Cardiac fibroblast (primary cell): Measurements from ENCODE around the gene CENPX.
A peak's percentile ranks its signal among the peaks of the same experiment; 100 is the strongest.

Experiments
- DNase-seq, 2 donors: peaks; one replicate each; pipeline versions ENCODE4 v3.0.0 to v3.0.0-alpha.2; 2010; ENCODE audit warnings: low read depth in 2 of 2
- H3K4me3 ChIP-seq, 2 donors: replicated peaks in 1 of 2; 1 replicate in 1 of 2; 2 replicates in 1 of 2; pipeline ENCODE4 v1.5.1; 2011; ENCODE audit warnings: low read depth in 2 of 2, low read length in 2 of 2, mild to moderate bottlenecking in 2 of 2, moderate library complexity in 1 of 2
- CTCF ChIP-seq: IDR thresholded peaks from one replicate; pipeline ENCODE4 v1.5.1; 2011; ENCODE audit warnings: low read depth, mild to moderate bottlenecking, low read length, inconsistent platforms

Gene CENPX

DNA sequence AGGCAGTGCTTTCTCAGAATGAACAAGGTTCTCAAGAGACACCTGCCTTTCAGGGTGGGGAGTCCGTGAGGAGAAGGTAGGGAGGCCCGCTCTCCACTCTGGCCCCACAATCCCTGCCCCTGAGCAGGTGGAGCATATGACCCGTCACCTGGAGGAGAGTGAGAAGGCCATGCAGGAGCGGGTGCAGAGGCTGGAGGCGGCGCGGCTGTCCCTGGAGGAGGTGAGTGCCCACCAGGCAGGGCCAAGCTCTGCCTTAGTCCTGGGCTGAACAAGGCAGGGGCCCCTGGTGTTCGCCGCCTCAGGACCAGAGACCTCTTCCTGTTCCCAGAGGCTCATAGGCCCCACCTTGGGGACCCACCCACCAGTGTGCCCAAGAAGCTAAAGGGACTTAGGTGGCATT lies 6.3 kb upstream of the CENPX start:
- no peak for TF ChIP-seq CTCF
- H3K4me3 ChIP-seq: no peak overlapping the region
- no peak for DNase-seq

GRCh38 chr17:82028246-82028645 lies 5.6 kb upstream of the CENPX start:
- H3K4me3 ChIP-seq: no peak overlapping the region

DNA sequence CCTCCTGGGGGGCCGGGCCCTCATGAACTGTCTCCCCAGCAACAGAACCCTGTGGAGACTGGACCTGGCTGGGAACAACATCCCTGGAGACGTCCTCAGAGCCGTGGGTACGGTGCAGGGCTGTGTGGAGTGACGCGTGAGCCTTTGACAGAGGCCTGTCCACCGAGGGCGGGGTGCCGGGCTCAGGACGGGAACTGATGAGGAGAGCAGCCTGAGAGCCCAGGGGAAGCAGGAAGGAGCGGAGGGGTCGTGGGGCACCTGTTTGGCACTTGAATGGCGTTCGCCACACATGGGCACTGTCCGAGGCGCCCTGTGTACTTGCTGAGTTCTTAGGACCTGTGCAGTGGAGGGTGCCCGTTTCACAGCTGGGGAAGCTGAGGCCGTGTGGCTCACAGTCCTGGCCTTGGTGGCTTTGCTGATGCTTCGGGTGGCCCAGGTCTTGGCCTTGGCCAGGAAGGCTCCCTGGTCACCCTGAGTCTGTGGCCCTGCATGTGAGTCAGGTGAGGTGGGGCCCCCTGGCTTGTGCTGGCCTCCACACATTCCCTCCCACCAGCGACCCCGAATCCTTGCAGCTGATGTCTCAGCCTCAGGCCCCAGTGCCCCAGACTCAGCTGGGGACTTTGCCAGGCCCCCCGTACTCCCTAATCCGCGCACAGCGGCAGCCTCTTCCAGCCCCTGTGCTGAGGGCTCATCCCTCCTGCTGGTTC lies 2.9 kb upstream of the CENPX start:
- TF ChIP-seq CTCF: no peak
- no peak overlapping the region for H3K4me3 ChIP-seq

More at GRCh38 chr17:82028246-82028645, 5.6 kb upstream of the CENPX start:
- DNase-seq: no peak
- TF ChIP-seq CTCF: no peak

DNA sequence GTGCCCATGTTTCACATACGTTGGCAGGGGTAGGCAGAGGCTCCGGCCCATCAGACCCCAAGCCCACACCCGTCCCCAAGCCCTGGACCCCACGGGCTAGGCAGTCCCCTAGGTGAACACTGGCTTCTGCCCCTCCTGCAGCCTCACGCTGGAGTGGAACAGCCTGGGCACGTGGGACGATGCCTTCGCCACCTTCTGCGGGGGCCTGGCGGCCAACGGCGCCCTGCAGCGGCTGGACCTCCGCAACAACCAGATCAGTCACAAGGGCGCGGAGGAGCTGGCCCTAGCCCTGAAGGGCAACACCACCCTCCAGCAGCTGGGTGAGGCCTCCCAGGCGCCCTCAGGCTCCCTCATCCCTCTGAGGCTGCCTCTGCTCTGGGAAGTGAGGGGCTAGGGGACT lies 2.2 kb upstream of the CENPX start:
- H3K4me3 ChIP-seq: no peak overlapping the region
- DNase-seq: no peak
- no peak for TF ChIP-seq CTCF

More for the DNA sequence above, 2.9 kb upstream of the CENPX start:
- DNase-seq: no peak

- peak overlapping the region; percentile 55 to 71 for H3K4me3 ChIP-seq
- TF ChIP-seq CTCF: no peak
- peak in 1 of 2 donors; percentile 24 for DNase-seq
Observed at GRCh38 chr17:82023447-82024241, 966 bp upstream of the CENPX start.

GRCh38 chr17:82022981-82023446 lies 336 bp upstream of the CENPX start, which contains the start of gene LRRC45:
Gene LRRC45 (plus strand): TSS chr17:82023305. CDS start chr17:82023644, 339 bp downstream.
- no peak for TF ChIP-seq CTCF
- peak within 1 kb of the TSS; percentile 73 to 94 for H3K4me3 ChIP-seq
- DNase-seq: peak; percentile 100
